ENCODE measurements around the gene TCF7. TPM values are rescaled to one million over a fixed set of nuclear protein-coding genes. Genes with fewer than 3 reads are reported as not detected.

TCF7 gene
- total RNA-seq, 1 donor from 2014 or later = 0.67 TPM

DNA sequence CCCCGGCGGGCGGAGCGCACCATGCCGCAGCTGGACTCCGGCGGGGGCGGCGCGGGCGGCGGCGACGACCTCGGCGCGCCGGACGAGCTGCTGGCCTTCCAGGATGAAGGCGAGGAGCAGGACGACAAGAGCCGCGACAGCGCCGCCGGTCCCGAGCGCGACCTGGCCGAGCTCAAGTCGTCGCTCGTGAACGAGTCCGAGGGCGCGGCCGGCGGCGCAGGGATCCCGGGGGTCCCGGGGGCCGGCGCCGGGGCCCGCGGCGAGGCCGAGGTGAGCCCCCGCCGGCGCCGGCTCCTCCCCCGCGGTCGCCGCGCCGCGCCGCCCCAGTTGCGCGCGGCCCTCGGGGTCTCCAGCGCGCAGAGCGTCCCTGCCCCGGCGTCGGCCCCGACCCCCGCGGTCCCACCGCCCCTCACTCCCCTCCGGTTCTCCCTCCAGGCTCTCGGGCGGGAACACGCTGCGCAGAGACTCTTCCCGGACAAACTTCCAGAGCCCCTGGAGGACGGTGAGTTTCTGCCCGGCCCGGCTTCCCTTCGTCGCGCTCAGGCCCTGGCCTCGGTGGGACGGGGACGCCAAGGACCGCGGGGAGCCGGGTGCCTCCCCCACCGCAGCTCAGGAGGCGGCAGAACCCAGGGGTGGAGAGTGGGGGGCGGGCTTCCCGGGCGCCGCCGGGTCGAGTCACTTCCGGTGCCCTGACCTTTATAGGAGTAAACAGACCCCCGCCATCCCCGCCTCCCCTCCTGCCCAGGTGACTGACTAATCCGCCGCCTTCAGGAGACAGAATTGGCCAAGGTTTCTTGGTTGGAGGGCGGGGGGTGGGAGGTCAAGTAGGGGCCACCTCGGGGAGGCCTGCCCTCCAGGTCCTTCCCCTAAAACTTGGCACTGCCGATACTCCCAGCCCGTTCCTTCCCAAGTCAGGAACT is 665 bp downstream of the TCF7 start:
- H3K27ac Mint-ChIP-seq (ENCODE audit: unreplicated experiment) = no peak overlapping the region
- H3K27me3 Mint-ChIP-seq (ENCODE audit: unreplicated experiment) = peaks cover 20% of the 10 kb centered on the region
- TF ChIP-seq, protein P1, sequence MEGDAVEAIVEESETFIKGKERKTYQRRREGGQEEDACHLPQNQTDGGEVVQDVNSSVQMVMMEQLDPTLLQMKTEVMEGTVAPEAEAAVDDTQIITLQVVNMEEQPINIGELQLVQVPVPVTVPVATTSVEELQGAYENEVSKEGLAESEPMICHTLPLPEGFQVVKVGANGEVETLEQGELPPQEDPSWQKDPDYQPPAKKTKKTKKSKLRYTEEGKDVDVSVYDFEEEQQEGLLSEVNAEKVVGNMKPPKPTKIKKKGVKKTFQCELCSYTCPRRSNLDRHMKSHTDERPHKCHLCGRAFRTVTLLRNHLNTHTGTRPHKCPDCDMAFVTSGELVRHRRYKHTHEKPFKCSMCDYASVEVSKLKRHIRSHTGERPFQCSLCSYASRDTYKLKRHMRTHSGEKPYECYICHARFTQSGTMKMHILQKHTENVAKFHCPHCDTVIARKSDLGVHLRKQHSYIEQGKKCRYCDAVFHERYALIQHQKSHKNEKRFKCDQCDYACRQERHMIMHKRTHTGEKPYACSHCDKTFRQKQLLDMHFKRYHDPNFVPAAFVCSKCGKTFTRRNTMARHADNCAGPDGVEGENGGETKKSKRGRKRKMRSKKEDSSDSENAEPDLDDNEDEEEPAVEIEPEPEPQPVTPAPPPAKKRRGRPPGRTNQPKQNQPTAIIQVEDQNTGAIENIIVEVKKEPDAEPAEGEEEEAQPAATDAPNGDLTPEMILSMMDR (IDR thresholded peaks at IDR 0.05) = no peak
- peaks cover 8% of the 10 kb centered on the region for H3K4me1 Mint-ChIP-seq (ENCODE audit: unreplicated experiment)
- peak overlapping the region; percentile 65 for H3K4me3 Mint-ChIP-seq (ENCODE audit: unreplicated experiment)
- H3K9me3 Mint-ChIP-seq (ENCODE audit: unreplicated experiment) = no peaks in the 10 kb centered on the region
- no peak for DNase-seq (ENCODE audit: extremely low spot score, unreplicated experiment)
- no peaks in the 10 kb centered on the region for H3K36me3 Mint-ChIP-seq (ENCODE audit: unreplicated experiment)

DNA sequence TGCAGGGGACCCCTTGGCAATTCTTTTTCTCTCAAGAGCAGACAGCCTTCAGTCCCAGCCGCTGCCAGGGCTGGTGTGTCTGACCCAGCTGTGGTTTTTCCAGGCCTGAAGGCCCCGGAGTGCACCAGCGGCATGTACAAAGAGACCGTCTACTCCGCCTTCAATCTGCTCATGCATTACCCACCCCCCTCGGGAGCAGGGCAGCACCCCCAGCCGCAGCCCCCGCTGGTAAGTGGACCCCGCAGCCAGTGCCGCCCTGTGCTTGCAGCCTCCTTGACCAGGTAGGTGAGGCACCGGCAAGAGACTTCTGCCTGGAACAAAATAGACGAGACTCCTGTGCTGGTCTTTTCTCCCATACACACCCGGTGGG is 1.3 kb downstream of the TCF7 start:
- H3K27me3 Mint-ChIP-seq (ENCODE audit: unreplicated experiment) = peaks cover 20% of the 10 kb centered on the region
- peak overlapping the region; percentile 55 for H3K4me3 Mint-ChIP-seq (ENCODE audit: unreplicated experiment)
- H3K4me1 Mint-ChIP-seq (ENCODE audit: unreplicated experiment) = peaks cover 8% of the 10 kb centered on the region
- H3K36me3 Mint-ChIP-seq (ENCODE audit: unreplicated experiment) = no peaks in the 10 kb centered on the region
- no peaks in the 10 kb centered on the region for H3K9me3 Mint-ChIP-seq (ENCODE audit: unreplicated experiment)
- no peak for DNase-seq (ENCODE audit: extremely low spot score, unreplicated experiment)
- TF ChIP-seq, protein P1 (IDR thresholded peaks at IDR 0.05) = no peak
- no peak overlapping the region for H3K27ac Mint-ChIP-seq (ENCODE audit: unreplicated experiment)

DNA sequence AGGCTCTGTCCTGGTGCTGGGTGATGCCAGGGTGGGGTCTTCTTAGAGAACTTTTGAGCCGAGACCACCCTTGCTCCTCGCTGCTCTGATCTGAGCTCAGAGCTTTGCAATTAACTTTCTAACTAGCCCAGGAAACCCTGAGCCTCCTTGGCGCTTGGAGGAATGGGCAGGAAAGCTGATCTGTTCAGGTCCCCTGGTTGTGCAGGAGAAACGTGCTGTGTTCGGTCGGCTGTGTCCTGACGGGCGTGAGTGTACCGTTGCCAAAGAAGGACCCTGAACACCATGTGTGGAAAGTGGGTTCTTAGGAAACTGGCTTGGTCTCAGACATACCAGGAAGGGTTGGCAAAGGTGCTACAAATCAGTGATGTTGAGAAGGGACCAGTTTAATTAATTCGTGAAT is 1.8 kb downstream of the TCF7 start:
- Mint-ChIP-seq H3K4me3 (ENCODE audit: unreplicated experiment) (peak overlapping the region; percentile 55), H3K27me3 (ENCODE audit: unreplicated experiment) (peaks cover 20% of the 10 kb centered on the region), H3K27ac (ENCODE audit: unreplicated experiment) (no peak overlapping the region), H3K4me1 (ENCODE audit: unreplicated experiment) (peaks cover 8% of the 10 kb centered on the region), H3K36me3 (ENCODE audit: unreplicated experiment) (no peaks in the 10 kb centered on the region), H3K9me3 (ENCODE audit: unreplicated experiment) (no peaks in the 10 kb centered on the region)
- TF ChIP-seq, protein P1 (IDR thresholded peaks at IDR 0.05) = no peak
- no peak for DNase-seq (ENCODE audit: extremely low spot score, unreplicated experiment)

DNA sequence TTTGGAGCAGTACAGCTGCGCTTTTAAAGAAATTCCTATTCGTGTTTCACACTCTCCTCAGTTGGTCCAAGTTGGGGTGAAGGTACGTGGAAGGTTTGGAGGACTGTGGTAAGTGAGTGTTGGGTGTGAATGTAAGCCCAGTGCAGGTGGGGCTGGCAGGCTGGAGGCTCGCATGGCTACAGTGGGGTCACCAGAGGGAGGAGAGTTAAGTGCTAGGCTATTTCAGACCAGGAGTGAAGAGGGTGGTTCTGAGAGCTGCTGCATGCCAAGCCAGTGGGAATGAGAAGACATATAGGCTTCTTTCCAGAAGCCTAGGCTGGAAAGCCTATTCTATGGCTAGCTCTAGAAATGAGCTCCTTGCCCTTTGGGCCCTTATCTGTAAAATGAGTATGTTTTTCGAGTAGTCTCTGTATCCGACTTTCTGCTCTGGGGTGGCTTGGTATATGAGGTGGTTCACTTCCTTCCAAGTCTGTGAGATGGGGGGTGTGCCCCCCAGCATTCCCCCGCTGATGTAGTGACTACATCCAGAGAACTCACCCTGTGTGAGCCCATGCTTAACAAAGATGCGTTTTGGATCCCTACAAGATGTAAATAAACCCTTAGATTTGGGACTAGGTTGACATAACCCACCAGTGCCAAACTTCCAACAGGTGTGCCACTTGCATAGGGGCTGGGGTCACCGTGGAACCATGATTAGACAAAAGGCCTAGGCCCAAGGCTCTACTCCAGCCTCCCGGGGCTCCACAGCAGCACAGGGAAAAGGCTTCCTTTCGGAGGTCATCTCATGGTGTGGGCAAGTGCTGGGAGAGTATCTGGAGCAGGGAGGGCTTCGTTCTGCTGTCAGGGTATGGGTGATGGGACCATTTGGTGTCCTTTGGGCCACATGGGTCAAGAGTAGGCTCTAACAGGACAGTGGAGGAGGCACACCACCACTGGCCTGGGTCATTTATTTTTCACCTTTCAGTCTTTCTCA is 2.6 kb downstream of the TCF7 start:
- TF ChIP-seq, protein P1 (IDR thresholded peaks at IDR 0.05) = no peak
- Mint-ChIP-seq H3K36me3 (ENCODE audit: unreplicated experiment) (no peaks in the 10 kb centered on the region), H3K9me3 (ENCODE audit: unreplicated experiment) (no peaks in the 10 kb centered on the region), H3K27ac (ENCODE audit: unreplicated experiment) (no peak overlapping the region), H3K27me3 (ENCODE audit: unreplicated experiment) (peaks cover 12% of the 10 kb centered on the region), H3K4me3 (ENCODE audit: unreplicated experiment) (no peak overlapping the region), H3K4me1 (ENCODE audit: unreplicated experiment) (peaks cover 8% of the 10 kb centered on the region)
- no peak for DNase-seq (ENCODE audit: extremely low spot score, unreplicated experiment)
